HG03469 (cell line): ENCODE data around the gene CD28.
"Not testable (repeated sequence)": the region's sequence is repeated elsewhere in the genome, so short reads cannot be mapped to it uniquely, and the experiment has no call there.

ENCODE experiments used
- ATAC-seq: cut with Tn5 transposase; IDR thresholded peaks from one replicate; pipeline ENCODE4 v1.9.1; 2021; ENCODE audit warnings: mild to moderate bottlenecking, moderate library complexity, moderate number of reproducible peaks; ENCODE audit not compliant: unreplicated experiment

Gene CD28

GRCh38 chr2:203743441-203743981 lies 37.1 kb downstream of the CD28 start:
- no peak for ATAC-seq

GRCh38 chr2:203744091-203744490 lies 37.7 kb downstream of the CD28 start:
- ATAC-seq, result no peak

- ATAC-seq, result no peak
Observed at GRCh38 chr2:203745267-203745666, 38.8 kb downstream of the CD28 start.

GRCh38 chr2:203748331-203749126 lies 42.1 kb downstream of the CD28 start:
- ATAC-seq, result no peak

- ATAC-seq, result no peak
Observed at GRCh38 chr2:203750346-203751068, 44.1 kb downstream of the CD28 start.

- ATAC-seq, result no peak
Observed at GRCh38 chr2:203751685-203752271, 45.3 kb downstream of the CD28 start.

GRCh38 chr2:203756161-203756560 lies 49.7 kb downstream of the CD28 start:
- ATAC-seq, result no peak

GRCh38 chr2:203758841-203759689 lies 52.6 kb downstream of the CD28 start:
- no peak for ATAC-seq

GRCh38 chr2:203759690-203760365 lies 53.4 kb downstream of the CD28 start:
- ATAC-seq, result no peak

GRCh38 chr2:203761121-203761520 lies 54.7 kb downstream of the CD28 start:
- ATAC-seq, result no peak

GRCh38 chr2:203763241-203763937 lies 57.0 kb downstream of the CD28 start:
- no peak for ATAC-seq

GRCh38 chr2:203763938-203764664 lies 57.7 kb downstream of the CD28 start:
- no peak for ATAC-seq

GRCh38 chr2:203772456-203773165 lies 66.2 kb downstream of the CD28 start:
- ATAC-seq, result no peak

GRCh38 chr2:203774760-203775159 lies 68.3 kb downstream of the CD28 start:
- ATAC-seq, result no peak

- no peak for ATAC-seq
Observed at GRCh38 chr2:203775684-203776083, 69.2 kb downstream of the CD28 start.

GRCh38 chr2:203777030-203777429 lies 70.6 kb downstream of the CD28 start:
- no peak for ATAC-seq

- ATAC-seq, result not testable (repeated sequence)
Observed at GRCh38 chr2:203779477-203780073, 73.1 kb downstream of the CD28 start.

- no peak for ATAC-seq
Observed at GRCh38 chr2:203780231-203780630, 73.8 kb downstream of the CD28 start.
